ENCODE data around the gene PARD3.
"Not testable (repeated sequence)": the region's sequence is repeated elsewhere in the genome, so short reads cannot be mapped to it uniquely, and the experiment has no call there.

DNA sequence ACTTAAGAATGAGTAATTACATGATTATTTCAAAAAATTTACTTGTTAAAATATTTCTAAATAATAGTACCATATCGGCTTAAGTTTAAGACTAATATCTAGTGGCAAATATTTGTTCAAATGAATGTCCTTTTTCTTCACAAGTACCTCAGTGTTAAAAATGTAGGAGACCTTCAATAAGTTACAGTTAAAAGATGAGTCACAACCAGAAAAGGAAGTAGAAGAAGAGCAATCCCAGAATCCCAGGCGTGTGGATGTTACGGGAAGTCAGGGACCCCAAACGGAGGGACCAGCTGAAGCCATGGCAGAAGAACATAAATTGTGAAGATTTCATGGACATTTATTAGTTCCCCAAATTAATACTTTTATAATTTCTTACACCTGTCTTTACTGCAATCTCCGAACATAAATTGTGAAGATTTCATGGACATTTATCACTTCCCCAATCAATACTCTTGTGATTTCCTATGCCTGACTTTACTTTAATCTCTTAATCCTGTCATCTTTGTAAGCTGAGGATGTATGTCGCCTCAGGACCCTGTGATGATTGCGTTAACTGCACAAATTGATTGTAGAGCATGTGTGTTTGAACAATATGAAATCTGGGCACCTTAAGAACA, 388.4 kb downstream of the PARD3 start:
- TF ChIP-seq, protein P1, sequence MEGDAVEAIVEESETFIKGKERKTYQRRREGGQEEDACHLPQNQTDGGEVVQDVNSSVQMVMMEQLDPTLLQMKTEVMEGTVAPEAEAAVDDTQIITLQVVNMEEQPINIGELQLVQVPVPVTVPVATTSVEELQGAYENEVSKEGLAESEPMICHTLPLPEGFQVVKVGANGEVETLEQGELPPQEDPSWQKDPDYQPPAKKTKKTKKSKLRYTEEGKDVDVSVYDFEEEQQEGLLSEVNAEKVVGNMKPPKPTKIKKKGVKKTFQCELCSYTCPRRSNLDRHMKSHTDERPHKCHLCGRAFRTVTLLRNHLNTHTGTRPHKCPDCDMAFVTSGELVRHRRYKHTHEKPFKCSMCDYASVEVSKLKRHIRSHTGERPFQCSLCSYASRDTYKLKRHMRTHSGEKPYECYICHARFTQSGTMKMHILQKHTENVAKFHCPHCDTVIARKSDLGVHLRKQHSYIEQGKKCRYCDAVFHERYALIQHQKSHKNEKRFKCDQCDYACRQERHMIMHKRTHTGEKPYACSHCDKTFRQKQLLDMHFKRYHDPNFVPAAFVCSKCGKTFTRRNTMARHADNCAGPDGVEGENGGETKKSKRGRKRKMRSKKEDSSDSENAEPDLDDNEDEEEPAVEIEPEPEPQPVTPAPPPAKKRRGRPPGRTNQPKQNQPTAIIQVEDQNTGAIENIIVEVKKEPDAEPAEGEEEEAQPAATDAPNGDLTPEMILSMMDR (IDR thresholded peaks at IDR 0.05), result not testable (repeated sequence)
- not testable (repeated sequence) for TF ChIP-seq POLR2A (IDR thresholded peaks at IDR 0.05)

Measured in Peyer's patch (tissue), 4 donors.